OCI-LY7 (cell line): Measurements from ENCODE around the gene LIPE. TPM values are rescaled to one million over a fixed set of nuclear protein-coding genes. Genes with fewer than 3 reads are reported as not detected.

Source experiments
- BruUV-seq: library from RNA; stranded (reverse); fragments of 400-500 nt; replicated peaks from 2 replicates; lab custom pipeline; 2021; lab: Mats Ljungman, UMichigan
- CTCF ChIA-PET: fragments of 300-600 bp; sonication (Branson Sonifier 250); formaldehyde crosslinking; loops from one replicate; lab custom pipeline; 2022; ENCODE audit warnings: antibody characterized with exemption; ENCODE audit not compliant: unreplicated experiment; lab: Charles Lee
- POLR2A ChIA-PET: fragments of 300-600 bp; sonication (Branson Sonifier 250); formaldehyde crosslinking; loops from one replicate; lab custom pipeline; 2022; ENCODE audit warnings: antibody characterized with exemption; lab: Charles Lee
- DNase-seq: peaks from one replicate; pipeline ENCODE4 v3.0.0-alpha.2; 2015; ENCODE audit warnings: low spot score
- H2AFZ ChIP-seq: fragments of 200-600 bp; sonication (generic), shearing (Covaris generic); 2 replicates; pipeline ENCODE4 v1.6.1; 2014; ENCODE audit warnings: mild to moderate bottlenecking, antibody characterized with exemption, low read length, moderate library complexity
- H3K27ac ChIP-seq: fragments of 200-600 bp; sonication (generic); 2 replicates; pipeline ENCODE4 v1.5.1; 2014; ENCODE audit warnings: mixed run types, low read depth, mild to moderate bottlenecking, moderate library complexity, low read length, inconsistent platforms; ENCODE audit not compliant: poor library complexity, severe bottlenecking
- H3K36me3 ChIP-seq: fragments of 200-600 bp; sonication (generic); 2 replicates; pipeline ENCODE4 v1.6.1; 2014; ENCODE audit warnings: mild to moderate bottlenecking, antibody characterized with exemption, low read length, moderate library complexity, mixed read lengths; ENCODE audit not compliant: insufficient read depth
- H3K4me1 ChIP-seq: fragments of 200-600 bp; sonication (generic); 2 replicates; pipeline ENCODE4 v1.5.1; 2014; ENCODE audit warnings: mild to moderate bottlenecking, low read length; ENCODE audit not compliant: insufficient read depth, poor library complexity, severe bottlenecking
- H3K4me2 ChIP-seq: fragments of 200-600 bp; sonication (generic); 2 replicates; pipeline ENCODE4 v1.6.1; 2014; ENCODE audit warnings: mild to moderate bottlenecking, low read length
- H3K4me3 ChIP-seq: fragments of 200-600 bp; sonication (generic); 2 replicates; pipeline ENCODE4 v1.5.1; 2014; ENCODE audit warnings: mild to moderate bottlenecking, low read depth, low read length; ENCODE audit not compliant: poor library complexity, severe bottlenecking
- H3K79me2 ChIP-seq: fragments of 200-600 bp; sonication (generic); 2 replicates; pipeline ENCODE4 v1.6.1; 2016; ENCODE audit warnings: low read depth, mild to moderate bottlenecking, low read length, moderate library complexity, mixed read lengths; ENCODE audit not compliant: insufficient read depth
- H3K9me2 ChIP-seq: fragments of 200-600 bp; sonication (generic); 2 replicates; pipeline ENCODE4 v1.6.1; 2016; ENCODE audit warnings: mild to moderate bottlenecking, low read length, mixed read lengths; ENCODE audit not compliant: insufficient read depth
- H3K9me3 ChIP-seq: fragments of 200-600 bp; sonication (generic); 2 replicates; pipeline ENCODE4 v1.6.1; 2014; ENCODE audit warnings: mild to moderate bottlenecking, mixed run types, low read length, mixed read lengths
- H4K20me1 ChIP-seq: fragments of 200-600 bp; sonication (generic); 2 replicates; pipeline ENCODE4 v1.6.1; 2014; ENCODE audit warnings: mild to moderate bottlenecking, antibody characterized with exemption, low read length, moderate library complexity, mixed read lengths; ENCODE audit not compliant: insufficient read depth
- EZH2phosphoT487 ChIP-seq: fragments of 200-600 bp; sonication (generic); IDR thresholded peaks from 2 replicates; pipeline ENCODE4 v1.6.1; 2018; ENCODE audit warnings: low read depth, borderline replicate concordance, mild to moderate bottlenecking, mixed run types, antibody characterized with exemption, low read length, moderate library complexity, mixed read lengths
- intact Hi-C: fragments of 100-400 bp; cut with micrococcal nuclease; formaldehyde crosslinking; loops from one replicate; pipeline ENCODE4 v1.10.0; 2022; ENCODE audit not compliant: unreplicated experiment
- total RNA-seq, 2 experiments: library from RNA; depleted of rRNA in 1 of 2; stranded (reverse); fragments of >200 nt in 1 of 2; shearing (Covaris generic) in 1 of 2; gene quantifications; 2 replicates each; pipeline ENCODE4 v1.2.3, GENCODE V29; 2014 to 2022
- TF ChIP-seq, protein P1 (sequence below): fragments of 200-600 bp; sonication (generic); conservative IDR thresholded peaks from 2 replicates; pipeline ENCODE4 v1.5.1; 2014; ENCODE audit warnings: mild to moderate bottlenecking, antibody characterized with exemption, low read length, moderate library complexity, mixed read lengths

The LIPE gene
- total RNA-seq, 2 experiments from 2014 or later = 21.2 to 35.6 TPM

DNA sequence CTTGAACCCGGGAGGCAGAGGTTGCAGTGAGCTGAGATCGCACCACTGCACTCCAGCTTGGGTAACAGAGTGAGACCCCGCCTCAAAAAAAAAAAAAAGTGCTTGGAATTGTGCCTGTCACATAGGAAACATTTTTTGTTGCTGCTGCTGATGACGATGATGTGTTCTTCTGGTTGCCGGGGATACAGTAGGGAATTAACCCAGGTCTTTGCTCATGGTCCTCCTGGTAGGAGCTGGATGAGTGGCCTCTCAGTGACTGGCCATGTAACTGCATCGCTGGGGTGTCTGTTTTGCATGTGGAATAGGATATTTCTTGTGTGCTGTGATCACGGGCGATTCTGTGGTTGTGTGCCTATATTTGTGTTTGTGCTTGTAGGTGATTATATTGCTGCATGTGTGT is 32.4 kb downstream of the LIPE start:
- no peak for DNase-seq
- Histone ChIP-seq H3K36me3 (no peaks in the 10 kb centered on the region), H3K4me1 (peaks cover 15% of the 10 kb centered on the region), H3K4me2 (no peak overlapping the region), H4K20me1 (no peaks in the 10 kb centered on the region), H3K9me2 (no peaks in the 10 kb centered on the region), H3K4me3 (no peak overlapping the region), H2AFZ (no peak overlapping the region), H3K79me2 (no peaks in the 10 kb centered on the region), H3K9me3 (no peaks in the 10 kb centered on the region), H3K27ac (no peak overlapping the region)
- TF ChIP-seq, protein P1, sequence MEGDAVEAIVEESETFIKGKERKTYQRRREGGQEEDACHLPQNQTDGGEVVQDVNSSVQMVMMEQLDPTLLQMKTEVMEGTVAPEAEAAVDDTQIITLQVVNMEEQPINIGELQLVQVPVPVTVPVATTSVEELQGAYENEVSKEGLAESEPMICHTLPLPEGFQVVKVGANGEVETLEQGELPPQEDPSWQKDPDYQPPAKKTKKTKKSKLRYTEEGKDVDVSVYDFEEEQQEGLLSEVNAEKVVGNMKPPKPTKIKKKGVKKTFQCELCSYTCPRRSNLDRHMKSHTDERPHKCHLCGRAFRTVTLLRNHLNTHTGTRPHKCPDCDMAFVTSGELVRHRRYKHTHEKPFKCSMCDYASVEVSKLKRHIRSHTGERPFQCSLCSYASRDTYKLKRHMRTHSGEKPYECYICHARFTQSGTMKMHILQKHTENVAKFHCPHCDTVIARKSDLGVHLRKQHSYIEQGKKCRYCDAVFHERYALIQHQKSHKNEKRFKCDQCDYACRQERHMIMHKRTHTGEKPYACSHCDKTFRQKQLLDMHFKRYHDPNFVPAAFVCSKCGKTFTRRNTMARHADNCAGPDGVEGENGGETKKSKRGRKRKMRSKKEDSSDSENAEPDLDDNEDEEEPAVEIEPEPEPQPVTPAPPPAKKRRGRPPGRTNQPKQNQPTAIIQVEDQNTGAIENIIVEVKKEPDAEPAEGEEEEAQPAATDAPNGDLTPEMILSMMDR = no peak
- TF ChIP-seq EZH2phosphoT487 = no peak
- POLR2A ChIA-PET = no interaction called here
- no TSS peak for BruUV-seq
- intact Hi-C loops = no loop called here
- CTCF ChIA-PET = no interaction called here

DNA sequence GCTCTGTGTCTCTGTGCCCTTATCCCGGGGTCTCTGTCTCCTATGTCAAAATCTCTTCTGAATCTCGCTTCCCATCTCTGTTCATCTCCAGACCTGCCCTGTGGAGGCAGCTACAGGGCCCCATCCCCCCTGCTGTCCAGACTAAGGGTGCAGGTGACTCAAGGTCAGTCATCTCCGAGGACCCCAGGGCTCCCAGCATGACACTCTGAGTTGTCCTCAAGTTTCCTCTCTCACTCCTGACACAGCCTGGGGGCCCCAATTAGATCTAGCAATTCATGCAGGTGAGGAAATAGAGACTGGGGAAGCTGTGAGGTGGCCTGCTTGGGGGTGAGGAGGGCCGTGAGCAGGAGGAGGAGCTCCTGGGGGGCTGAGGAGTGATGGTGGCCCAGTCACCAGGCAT is 35.0 kb downstream of the LIPE start:
- H3K36me3 ChIP-seq = no peaks in the 10 kb centered on the region
- no peaks in the 10 kb centered on the region for H4K20me1 ChIP-seq
- TF ChIP-seq, protein P1 = no peak
- no peak overlapping the region for H2AFZ ChIP-seq
- POLR2A ChIA-PET = no interaction called here
- H3K4me2 ChIP-seq = no peak overlapping the region
- no TSS peak for BruUV-seq
- H3K79me2 ChIP-seq = no peaks in the 10 kb centered on the region
- DNase-seq = no peak
- intact Hi-C loops = no loop called here
- CTCF ChIA-PET = no interaction called here
- H3K9me2 ChIP-seq = no peaks in the 10 kb centered on the region
- H3K27ac ChIP-seq = no peak overlapping the region
- peaks cover 14% of the 10 kb centered on the region for H3K4me1 ChIP-seq
- no peaks in the 10 kb centered on the region for H3K9me3 ChIP-seq
- H3K4me3 ChIP-seq = no peak overlapping the region

DNA sequence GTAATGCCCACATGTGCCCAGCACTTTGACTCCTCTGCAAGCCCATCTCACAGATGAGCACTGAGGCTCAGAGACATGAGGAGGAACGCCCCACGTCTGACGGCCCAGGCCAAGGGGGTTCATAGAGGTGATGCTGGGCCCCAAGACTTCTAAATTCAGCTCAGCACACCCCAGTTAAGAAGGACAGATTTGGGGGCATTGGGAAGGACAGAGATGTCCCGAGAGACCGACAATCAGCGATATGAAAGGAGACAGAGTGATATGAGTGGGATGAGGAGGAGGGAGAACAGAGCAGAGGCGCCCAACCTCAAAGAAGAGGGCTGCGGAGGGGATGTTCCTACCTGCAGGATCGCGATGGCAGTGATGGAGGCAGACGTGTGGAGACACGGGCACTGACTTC is 37.3 kb downstream of the LIPE start, which contains the start of gene CNFN:
Gene CNFN (minus strand): TSS at position 399 of the 400 bp plus-strand sequence. CDS start 1,260 bp downstream, outside the sequence.
- Histone ChIP-seq H3K4me1 (peaks cover 9% of the 10 kb centered on the region), H3K36me3 (no peaks in the 10 kb centered on the region), H3K9me3 (no peaks in the 10 kb centered on the region), H3K4me2 (no peak within 1 kb of the TSS), H3K4me3 (no peak within 1 kb of the TSS), H4K20me1 (no peaks in the 10 kb centered on the region), H3K27ac (no peak within 1 kb of the TSS), H2AFZ (no peak within 1 kb of the TSS), H3K79me2 (no peaks in the 10 kb centered on the region), H3K9me2 (no peaks in the 10 kb centered on the region)
- DNase-seq = no peak
- CTCF ChIA-PET = no interaction called here
- TF ChIP-seq, protein P1 = no peak
- no peak for TF ChIP-seq EZH2phosphoT487
- BruUV-seq = no TSS peak
- intact Hi-C loops = no loop called here
- POLR2A ChIA-PET = no interaction called here
